ENCODE data around the gene SHC3. TPM values are rescaled to one million over a fixed set of nuclear protein-coding genes. Genes with fewer than 3 reads are reported as not detected.

SHC3 gene
- total RNA-seq, 3 donors from 2014 or later (not counting 1 experiment from before 2014, with no cell fraction given): 0.02 to 0.09 (median 0.08) TPM

- Histone ChIP-seq H3K36me3 (ENCODE audit: control insufficient read depth, insufficient read depth, low read length) (no peaks in the 10 kb centered on the region), H3K27ac (ENCODE audit: low read length) (no peak overlapping the region), H3K4me1 (ENCODE audit: control insufficient read depth, insufficient read depth, low read length) (no peaks in the 10 kb centered on the region), H3K9me3 (ENCODE audit: control insufficient read depth, insufficient read depth, low read length) (no peaks in the 10 kb centered on the region), H3K4me3 (ENCODE audit: low read length) (no peak overlapping the region), H3K27me3 (ENCODE audit: control insufficient read depth, insufficient read depth, low read length) (no peaks in the 10 kb centered on the region)
- 81% methylated on average over 8 of the region's 8 CpGs for WGBS (ENCODE audit: insufficient coverage)
- no peaks in the 10 kb centered on the region for H3K9me3 Mint-ChIP-seq
- peaks cover 0 to 7% of the 10 kb centered on the region in 2 donors for H3K27me3 Mint-ChIP-seq (ENCODE audit: low read depth in 2 of 2)
- H3K4me3 Mint-ChIP-seq: no peak overlapping the region
- no peak for ATAC-seq
- no peak overlapping the region for H3K27ac Mint-ChIP-seq
- no peak for DNase-seq
- intact Hi-C loops (cut with micrococcal nuclease): no loop called here
- TF ChIP-seq, protein P1, sequence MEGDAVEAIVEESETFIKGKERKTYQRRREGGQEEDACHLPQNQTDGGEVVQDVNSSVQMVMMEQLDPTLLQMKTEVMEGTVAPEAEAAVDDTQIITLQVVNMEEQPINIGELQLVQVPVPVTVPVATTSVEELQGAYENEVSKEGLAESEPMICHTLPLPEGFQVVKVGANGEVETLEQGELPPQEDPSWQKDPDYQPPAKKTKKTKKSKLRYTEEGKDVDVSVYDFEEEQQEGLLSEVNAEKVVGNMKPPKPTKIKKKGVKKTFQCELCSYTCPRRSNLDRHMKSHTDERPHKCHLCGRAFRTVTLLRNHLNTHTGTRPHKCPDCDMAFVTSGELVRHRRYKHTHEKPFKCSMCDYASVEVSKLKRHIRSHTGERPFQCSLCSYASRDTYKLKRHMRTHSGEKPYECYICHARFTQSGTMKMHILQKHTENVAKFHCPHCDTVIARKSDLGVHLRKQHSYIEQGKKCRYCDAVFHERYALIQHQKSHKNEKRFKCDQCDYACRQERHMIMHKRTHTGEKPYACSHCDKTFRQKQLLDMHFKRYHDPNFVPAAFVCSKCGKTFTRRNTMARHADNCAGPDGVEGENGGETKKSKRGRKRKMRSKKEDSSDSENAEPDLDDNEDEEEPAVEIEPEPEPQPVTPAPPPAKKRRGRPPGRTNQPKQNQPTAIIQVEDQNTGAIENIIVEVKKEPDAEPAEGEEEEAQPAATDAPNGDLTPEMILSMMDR (IDR thresholded peaks at IDR 0.05): no peak
- no peaks in the 10 kb centered on the region for H3K36me3 Mint-ChIP-seq
- no peaks in the 10 kb centered on the region for H3K4me1 Mint-ChIP-seq
Observed at GRCh38 chr9:88969646-88970373, 208.8 kb downstream of the SHC3 start.

- 85% methylated on average over 4 of the region's 4 CpGs for WGBS (ENCODE audit: insufficient coverage)
- Histone ChIP-seq H3K4me1 (ENCODE audit: control insufficient read depth, insufficient read depth, low read length) (no peaks in the 10 kb centered on the region), H3K27ac (ENCODE audit: low read length) (no peak overlapping the region), H3K36me3 (ENCODE audit: control insufficient read depth, insufficient read depth, low read length) (no peaks in the 10 kb centered on the region), H3K4me3 (ENCODE audit: low read length) (no peak overlapping the region), H3K9me3 (ENCODE audit: control insufficient read depth, insufficient read depth, low read length) (no peaks in the 10 kb centered on the region), H3K27me3 (ENCODE audit: control insufficient read depth, insufficient read depth, low read length) (no peaks in the 10 kb centered on the region)
- H3K4me1 Mint-ChIP-seq: no peaks in the 10 kb centered on the region
- peaks cover 0 to 7% of the 10 kb centered on the region in 2 donors for H3K27me3 Mint-ChIP-seq (ENCODE audit: low read depth in 2 of 2)
- ATAC-seq: no peak
- intact Hi-C loops (cut with micrococcal nuclease): no loop called here
- DNase-seq: no peak
- no peak overlapping the region for H3K4me3 Mint-ChIP-seq
- TF ChIP-seq, protein P1 (IDR thresholded peaks at IDR 0.05): no peak
- no peaks in the 10 kb centered on the region for H3K9me3 Mint-ChIP-seq
- no peak overlapping the region for H3K27ac Mint-ChIP-seq
- no peaks in the 10 kb centered on the region for H3K36me3 Mint-ChIP-seq
Observed at GRCh38 chr9:88968799-88969198, 209.8 kb downstream of the SHC3 start.

GRCh38 chr9:88966894-88967676, 211.5 kb downstream of the SHC3 start:
- no peak overlapping the region for H3K27ac ChIP-seq (ENCODE audit: low read length)
- 83% methylated on average over 10 of the region's 10 CpGs for WGBS (ENCODE audit: insufficient coverage)

More at GRCh38 chr9:88966894-88967676, 211.5 kb downstream of the SHC3 start:
- Mint-ChIP-seq H3K4me1 (no peaks in the 10 kb centered on the region), H3K27ac (no peak overlapping the region), H3K36me3 (no peaks in the 10 kb centered on the region), H3K4me3 (no peak overlapping the region), H3K27me3 (ENCODE audit: low read depth in 2 of 2) (peaks cover 4 to 8% of the 10 kb centered on the region in 2 donors), H3K9me3 (no peaks in the 10 kb centered on the region)
- ATAC-seq (no peak), DNase-seq (no peak)
- Histone ChIP-seq H3K36me3 (ENCODE audit: control insufficient read depth, insufficient read depth, low read length) (no peaks in the 10 kb centered on the region), H3K9me3 (ENCODE audit: control insufficient read depth, insufficient read depth, low read length) (no peaks in the 10 kb centered on the region), H3K27me3 (ENCODE audit: control insufficient read depth, insufficient read depth, low read length) (no peaks in the 10 kb centered on the region), H3K4me3 (ENCODE audit: low read length) (no peak overlapping the region), H3K4me1 (ENCODE audit: control insufficient read depth, insufficient read depth, low read length) (no peaks in the 10 kb centered on the region)
- TF ChIP-seq, protein P1 (IDR thresholded peaks at IDR 0.05): no peak
- intact Hi-C loops (cut with micrococcal nuclease): no loop called here

Data from natural killer cell (primary cell).